ENCODE results near the gene SIAH3. TPM values are rescaled to one million over a fixed set of nuclear protein-coding genes. Genes with fewer than 3 reads are reported as not detected.

Gene SIAH3
- total RNA-seq, 4 donors from 2014 or later = under 0.01 to 4.6 (median 0.09) TPM

DNA sequence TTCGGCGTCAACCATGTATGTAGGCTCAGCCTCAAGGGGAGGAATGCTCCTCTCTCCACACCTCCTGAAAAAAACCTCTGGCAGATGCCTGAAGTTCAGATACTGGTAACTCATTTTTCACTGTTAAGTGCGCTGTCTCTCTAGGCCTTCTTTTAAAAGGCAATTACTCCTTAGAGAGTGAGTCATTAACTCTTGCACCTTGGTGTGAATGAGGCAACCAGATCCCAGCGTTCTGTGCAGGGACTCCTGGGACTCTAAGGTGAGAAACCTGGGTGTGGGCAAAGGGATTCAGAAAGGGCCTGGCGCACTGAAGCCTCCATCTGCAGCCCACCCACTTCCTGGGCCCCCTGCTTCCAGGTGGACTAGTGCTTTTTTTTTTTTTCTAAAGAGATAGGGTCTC, 71.7 kb downstream of the SIAH3 start:
- intact Hi-C loops (cut with DNase I; ENCODE audit: low total_unique reads) = no loop called here
- Histone ChIP-seq H3K4me1 (peaks cover 0 to 3% of the 10 kb centered on the region in 2 donors), H3K27ac (no peak overlapping the region), H3K9me3 (no peaks in the 10 kb centered on the region), H3K4me3 (no peak overlapping the region), H3K36me3 (no peaks in the 10 kb centered on the region), H3K27me3 (no peaks in the 10 kb centered on the region)
- no peak for DNase-seq
- TF ChIP-seq POLR2A (IDR thresholded peaks at IDR 0.05) = no peak
- no peak for TF ChIP-seq CTCF (IDR thresholded peaks at IDR 0.05)

DNA sequence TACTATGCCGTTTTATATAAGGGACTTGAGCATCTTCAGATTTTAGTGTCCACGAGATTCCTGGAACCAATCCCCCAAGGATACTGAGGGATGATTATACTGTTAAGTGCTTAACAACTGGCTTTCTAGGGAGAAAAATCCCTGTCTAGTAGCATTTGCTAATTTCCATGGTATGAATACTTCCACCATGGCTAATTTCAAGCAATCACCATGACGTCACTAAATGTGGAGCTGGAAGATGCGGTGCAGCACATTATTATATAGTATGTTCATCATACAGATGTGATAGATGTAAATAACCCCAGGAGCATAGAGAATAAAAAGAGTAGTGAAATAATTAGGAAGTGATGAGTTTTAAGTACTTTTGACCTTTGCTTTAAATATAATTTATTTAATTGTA, 72.7 kb downstream of the SIAH3 start:
- TF ChIP-seq CTCF (IDR thresholded peaks at IDR 0.05) = no peak

DNA sequence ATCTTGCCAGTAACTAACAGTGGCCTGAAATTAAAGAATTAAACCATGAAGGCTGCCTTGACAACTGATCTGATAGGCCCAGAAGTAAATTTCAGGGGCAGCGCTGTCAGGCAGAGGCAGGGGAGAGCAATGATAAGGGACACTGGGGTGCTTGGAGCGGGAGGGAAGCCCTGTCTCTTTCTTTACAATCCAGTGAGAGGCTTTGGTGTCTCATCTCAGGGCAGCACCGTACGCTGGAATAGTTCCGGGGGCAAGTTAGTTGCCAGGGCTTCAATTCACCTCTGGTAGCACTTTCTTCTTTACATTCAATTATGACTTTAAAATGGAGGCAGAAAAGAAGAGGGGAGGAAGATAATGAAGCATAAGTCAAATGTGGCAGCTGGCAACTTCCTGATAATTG, 74.8 kb downstream of the SIAH3 start:
- Histone ChIP-seq H3K9me3 (no peaks in the 10 kb centered on the region), H3K4me1 (peaks cover 0 to 3% of the 10 kb centered on the region in 2 donors), H3K27ac (no peak overlapping the region), H3K36me3 (no peaks in the 10 kb centered on the region), H3K4me3 (no peak overlapping the region), H3K27me3 (no peaks in the 10 kb centered on the region)
- intact Hi-C loops (cut with DNase I; ENCODE audit: low total_unique reads) = no loop called here
- DNase-seq = no peak
- TF ChIP-seq CTCF (IDR thresholded peaks at IDR 0.05) (no peak), POLR2A (IDR thresholded peaks at IDR 0.05) (no peak)

More for the DNA sequence above, 72.7 kb downstream of the SIAH3 start:
- DNase-seq = no peak
- Histone ChIP-seq H3K9me3 (no peaks in the 10 kb centered on the region), H3K4me1 (peaks cover 0 to 3% of the 10 kb centered on the region in 2 donors), H3K27me3 (no peaks in the 10 kb centered on the region), H3K4me3 (no peak overlapping the region), H3K27ac (no peak overlapping the region), H3K36me3 (no peaks in the 10 kb centered on the region)
- intact Hi-C loops (cut with DNase I; ENCODE audit: low total_unique reads) = no loop called here

DNA sequence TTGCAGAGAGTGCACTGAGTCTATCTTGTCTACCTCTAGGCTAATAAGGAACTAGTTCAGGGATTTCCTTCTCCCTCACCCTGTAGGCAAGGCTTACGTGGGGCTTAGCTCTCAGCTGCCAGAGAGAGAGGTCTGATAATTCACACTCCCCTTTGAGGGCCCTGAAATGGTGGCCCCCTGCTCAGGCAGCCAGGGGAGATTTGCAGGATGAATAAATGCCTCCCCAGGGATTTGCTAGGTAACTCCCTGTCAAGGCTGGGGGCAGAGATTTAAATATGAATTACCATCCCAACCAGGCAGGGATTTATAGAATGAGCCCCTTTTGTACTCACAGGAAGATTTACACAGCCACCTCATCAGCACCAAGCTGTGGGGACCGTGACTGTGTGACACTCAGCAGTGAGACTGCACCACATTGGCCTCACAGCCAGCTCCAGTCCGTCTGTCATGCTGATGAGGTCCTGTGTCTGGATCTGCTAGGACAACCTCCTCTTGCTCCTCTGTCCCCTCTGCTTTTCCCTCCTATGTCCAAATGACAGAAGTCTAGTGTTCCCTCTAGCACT, 76.1 kb downstream of the SIAH3 start:
- intact Hi-C loops (cut with DNase I; ENCODE audit: low total_unique reads) = no loop called here
- Histone ChIP-seq H3K4me1 (no peaks in the 10 kb centered on the region), H3K27me3 (no peaks in the 10 kb centered on the region), H3K4me3 (no peak overlapping the region), H3K27ac (no peak overlapping the region), H3K36me3 (no peaks in the 10 kb centered on the region), H3K9me3 (no peaks in the 10 kb centered on the region)
- DNase-seq = no peak
- TF ChIP-seq CTCF (IDR thresholded peaks at IDR 0.05) (no peak), POLR2A (IDR thresholded peaks at IDR 0.05) (no peak)

DNA sequence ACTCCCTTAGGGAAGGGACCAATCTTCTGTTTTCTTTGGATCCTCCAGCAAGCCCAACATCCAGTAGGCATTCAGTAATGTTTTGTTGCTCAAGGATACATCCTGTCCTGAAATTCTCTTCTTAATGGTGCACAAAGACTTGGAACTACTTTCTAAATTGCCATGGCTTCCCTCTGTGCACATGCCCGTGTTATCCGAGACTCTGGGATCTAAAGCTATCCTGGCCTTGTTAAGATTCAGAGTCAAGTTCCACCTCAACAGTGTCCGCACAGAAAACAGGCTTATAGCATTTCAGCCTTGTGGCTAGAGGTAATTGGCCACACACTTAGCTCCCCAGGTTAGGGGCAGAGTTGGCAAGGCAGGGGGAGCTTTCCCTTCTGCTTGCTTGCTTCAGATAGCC, 77.6 kb downstream of the SIAH3 start:
- H3K27me3 ChIP-seq = no peaks in the 10 kb centered on the region
- no peak overlapping the region for H3K4me3 ChIP-seq
- H3K27ac ChIP-seq = no peak overlapping the region
- TF ChIP-seq POLR2A (IDR thresholded peaks at IDR 0.05) = no peak
- TF ChIP-seq CTCF (IDR thresholded peaks at IDR 0.05) = no peak
- DNase-seq = no peak
- intact Hi-C loops (cut with DNase I; ENCODE audit: low total_unique reads) = no loop called here
- no peaks in the 10 kb centered on the region for H3K4me1 ChIP-seq
- no peaks in the 10 kb centered on the region for H3K9me3 ChIP-seq
- no peaks in the 10 kb centered on the region for H3K36me3 ChIP-seq
